Ramos (cell line): ENCODE measurements around the gene KIF1B.
"Not testable (repeated sequence)": the region's sequence is repeated elsewhere in the genome, so short reads cannot be mapped to it uniquely, and the experiment has no call there.

Experiments used
- in situ Hi-C: fragments of 300-500 bp; cut with MboI; formaldehyde crosslinking; loops from one replicate; pipeline ENCODE4 v1.14.3; 2022; ENCODE audit warnings: low sequenced_read_pairs; ENCODE audit not compliant: unreplicated experiment

KIF1B gene

GRCh38 chr1:10188133-10188650 is 22.2 kb upstream of the KIF1B start:
- in situ Hi-C loops, result no loop called here

DNA sequence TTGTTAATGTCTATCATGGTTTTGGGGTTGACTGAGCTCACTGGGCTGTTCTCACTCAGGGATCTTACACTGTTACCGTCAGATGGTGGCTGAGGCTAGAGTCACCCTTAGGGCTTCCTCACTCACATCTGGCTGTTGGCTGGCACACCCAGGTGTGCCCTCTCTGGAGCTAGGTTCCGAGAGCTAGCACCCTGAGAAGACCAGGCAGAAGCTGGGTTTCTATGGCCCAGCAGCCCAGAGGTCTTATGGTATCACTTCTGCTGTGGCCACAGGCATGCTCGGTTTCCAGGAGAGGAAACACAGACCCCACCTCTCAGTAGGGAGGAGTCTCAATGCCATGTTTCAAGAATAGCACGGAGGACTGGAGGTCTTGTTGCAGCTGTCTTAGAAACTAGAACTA is 20.7 kb upstream of the KIF1B start:
- in situ Hi-C loops, result no loop called here

DNA sequence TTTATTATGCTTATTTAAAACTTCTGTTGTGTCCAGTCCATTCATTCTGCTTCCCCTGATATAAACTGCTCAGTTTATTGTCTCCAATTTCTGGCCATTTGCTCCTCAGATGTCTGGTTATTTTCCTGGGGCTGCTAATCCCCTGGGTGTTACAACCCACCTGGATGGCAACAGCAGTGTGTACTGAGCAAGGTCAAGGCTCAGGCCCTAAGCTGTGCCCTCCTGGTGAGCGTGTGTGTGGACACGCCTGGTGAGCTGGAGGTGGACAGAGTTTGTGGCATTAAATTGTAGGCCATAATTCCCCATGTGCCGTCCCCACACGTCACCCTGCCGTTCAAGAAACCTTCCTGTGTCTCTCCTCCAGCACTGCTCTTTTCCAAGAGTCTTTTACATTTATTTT is 18.1 kb upstream of the KIF1B start:
- in situ Hi-C loops, result no loop called here

- in situ Hi-C loops, result no loop called here
These were observed 17.1 kb upstream of the KIF1B start for GRCh38 chr1:10193288-10193687.

DNA sequence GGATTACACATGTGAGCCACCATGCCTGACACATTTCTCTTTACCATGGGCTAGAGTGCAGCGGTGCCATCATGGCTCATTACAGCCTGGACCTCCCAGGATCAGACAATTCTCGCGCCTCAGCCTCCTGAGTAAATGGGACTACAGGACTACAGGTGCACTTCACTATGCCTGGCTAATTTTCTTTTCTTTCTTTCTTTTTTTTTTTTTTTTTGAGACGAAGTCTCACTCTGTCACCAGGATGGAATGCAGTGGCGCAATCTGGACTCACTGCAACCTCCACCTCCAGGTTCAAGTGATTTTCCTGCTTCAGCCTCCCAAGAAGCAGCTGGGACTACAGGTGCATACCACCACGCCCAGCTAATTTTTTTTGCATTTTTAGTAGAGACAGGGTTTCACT is 14.8 kb upstream of the KIF1B start:
- in situ Hi-C loops, result no loop called here

GRCh38 chr1:10196976-10197375 is 13.4 kb upstream of the KIF1B start:
- in situ Hi-C loops, result no loop called here

GRCh38 chr1:10200620-10201019 is 9.8 kb upstream of the KIF1B start:
- in situ Hi-C loops, result no loop called here

- in situ Hi-C loops, result no loop called here
These were observed 6.2 kb upstream of the KIF1B start for GRCh38 chr1:10204003-10204642.

DNA sequence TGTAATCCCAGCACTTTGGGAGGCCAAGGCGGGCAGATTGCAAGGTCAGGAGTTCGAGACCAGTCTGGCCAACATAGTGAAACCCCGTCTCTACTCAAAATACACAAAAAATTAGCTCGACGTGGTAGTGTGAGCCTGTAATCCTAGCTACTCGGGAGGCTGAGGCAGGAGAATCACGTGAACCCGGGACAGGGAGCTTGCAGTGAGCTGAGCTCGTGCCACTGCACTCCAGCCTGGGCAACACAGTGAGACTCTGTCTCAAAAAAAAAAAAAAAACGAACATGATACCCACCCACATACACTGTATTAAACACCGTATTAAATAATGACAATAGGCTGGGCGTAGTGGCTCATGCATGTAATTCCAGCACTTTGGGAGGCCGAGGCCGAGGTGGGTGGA is 5.2 kb upstream of the KIF1B start:
- in situ Hi-C loops, result not testable (repeated sequence)

DNA sequence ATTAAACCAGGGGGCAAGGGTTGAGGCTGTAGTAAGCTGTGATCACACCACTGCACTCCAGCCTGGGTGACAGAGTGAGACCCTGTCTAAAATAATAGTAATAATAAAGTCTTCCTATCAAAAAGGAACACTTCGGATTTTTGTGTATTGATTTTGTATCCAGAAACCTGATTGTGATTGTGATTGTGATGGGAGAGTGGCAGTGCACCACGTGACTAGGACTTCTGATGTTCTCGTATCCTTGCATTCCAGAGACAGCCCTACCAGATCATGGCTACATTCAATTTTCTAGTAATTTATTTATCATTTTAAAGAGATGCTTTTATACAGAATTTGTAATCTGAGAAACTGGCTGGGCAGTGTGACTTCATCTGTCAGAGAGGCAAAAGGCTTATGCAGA is 2.6 kb upstream of the KIF1B start:
- in situ Hi-C loops, result no loop called here

- in situ Hi-C loops, result no loop called here
These were observed 1.8 kb upstream of the KIF1B start for GRCh38 chr1:10208537-10208936.

DNA sequence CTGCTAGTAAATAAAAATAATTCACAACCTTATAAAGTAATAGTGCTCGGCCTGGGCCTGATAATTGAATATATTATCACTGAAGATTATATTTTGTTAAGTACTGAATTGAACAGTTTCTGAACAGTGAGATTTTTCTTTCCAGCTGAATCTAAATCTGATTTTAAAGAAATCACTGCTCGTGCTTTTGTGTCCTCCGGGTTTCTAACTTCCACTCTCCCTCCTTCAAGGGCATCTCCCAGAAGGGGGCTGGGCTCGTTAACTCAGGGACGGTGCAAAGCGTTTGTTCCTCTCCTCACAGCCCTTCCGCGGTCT is 823 bp upstream of the KIF1B start:
- in situ Hi-C loops, result no loop called here

DNA sequence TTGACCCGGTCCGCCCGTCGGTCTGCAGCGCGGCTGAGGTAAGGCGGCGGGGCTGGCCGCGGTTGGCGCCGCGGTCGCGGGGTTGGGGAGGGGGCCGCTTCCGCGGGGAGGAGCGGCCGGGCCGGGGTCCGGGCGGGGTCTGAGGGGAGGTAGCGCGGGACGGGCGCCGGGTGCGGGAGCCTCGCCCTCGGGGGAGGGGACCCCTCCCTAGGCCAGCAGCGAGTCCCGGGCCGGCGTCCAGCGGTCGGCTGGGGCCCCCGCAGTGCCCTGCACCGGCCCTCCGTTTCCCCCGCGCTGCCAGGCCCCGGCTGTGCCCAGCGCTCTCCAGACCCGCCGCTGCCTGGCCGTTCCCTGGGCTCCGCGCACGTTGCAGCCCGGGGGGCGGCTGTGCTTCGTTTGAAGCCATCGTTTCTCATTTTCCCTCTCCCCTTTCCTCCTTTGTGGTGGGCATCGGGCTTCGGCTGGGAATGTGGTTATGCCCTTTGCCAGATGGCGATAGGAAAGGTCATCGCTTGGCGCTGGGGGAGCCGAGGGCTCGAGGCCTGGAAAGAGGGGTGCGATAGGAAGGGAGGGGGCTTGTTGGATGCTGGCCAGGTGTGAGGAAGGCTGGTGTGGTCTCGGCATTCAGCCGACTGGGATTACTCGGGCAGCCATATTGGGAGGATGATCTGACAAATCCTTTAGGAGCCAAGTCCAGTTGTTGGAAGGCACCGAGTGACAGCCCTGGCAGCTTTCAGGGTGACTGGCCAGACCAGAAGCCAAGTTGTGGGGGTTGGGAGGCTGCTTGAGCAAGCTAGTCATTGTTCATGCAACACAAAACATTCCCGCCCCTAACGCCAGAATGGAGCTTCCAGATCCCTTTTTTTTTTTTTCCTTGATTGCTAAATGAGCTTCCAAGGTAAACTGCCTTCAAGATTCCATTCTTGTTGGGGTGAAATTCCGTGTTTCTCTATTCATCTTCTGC is 753 bp downstream of the KIF1B start:
- in situ Hi-C loops, result no loop called here

DNA sequence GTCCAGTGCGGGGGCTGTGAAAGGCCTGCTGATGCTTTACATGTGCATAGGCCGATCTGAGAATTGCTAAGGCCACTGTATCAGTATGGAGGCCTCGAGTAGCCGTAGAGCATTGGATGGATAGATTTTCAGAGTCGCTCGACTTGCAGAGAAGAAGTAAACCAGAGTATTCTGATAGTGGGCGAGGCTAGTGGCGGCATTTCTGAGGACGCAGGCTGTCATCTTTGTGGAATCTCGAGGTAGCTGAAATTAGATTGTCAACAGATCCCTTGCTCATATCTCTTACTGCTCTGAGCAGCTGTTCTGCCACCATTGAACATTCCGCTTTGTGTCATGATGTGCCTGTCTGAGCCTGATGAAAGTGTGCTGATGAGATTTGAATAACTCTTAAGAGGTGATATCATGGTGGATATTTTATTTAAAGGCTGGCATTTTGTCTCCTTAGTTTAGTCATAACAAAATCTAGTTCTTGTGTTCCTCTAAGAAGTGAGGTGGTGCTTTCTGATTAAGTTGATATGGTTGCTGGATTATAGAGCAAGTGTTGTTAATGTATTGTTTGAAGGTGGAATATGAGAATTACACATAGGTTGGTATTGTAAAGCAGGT is 1.5 kb downstream of the KIF1B start:
- in situ Hi-C loops, result no loop called here

DNA sequence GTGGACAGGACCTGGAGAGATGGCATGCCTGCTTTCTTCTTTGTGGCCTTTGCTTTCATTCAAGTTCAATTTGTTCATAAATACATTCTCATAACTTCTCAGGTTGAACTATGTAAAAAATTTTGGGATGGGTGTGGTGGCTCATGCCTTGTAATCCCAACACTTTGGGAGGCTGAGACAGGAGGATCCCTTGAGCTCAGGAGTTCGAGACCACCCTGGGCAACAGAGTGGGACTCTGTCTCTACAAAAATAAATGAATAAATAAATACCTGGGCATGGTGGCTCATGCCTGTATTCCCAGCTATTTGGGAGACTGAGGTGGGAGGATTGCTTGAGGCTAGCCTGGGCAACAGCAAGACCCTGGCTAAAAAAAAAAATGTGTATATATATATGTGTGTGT is 2.1 kb downstream of the KIF1B start:
- in situ Hi-C loops, result no loop called here

DNA sequence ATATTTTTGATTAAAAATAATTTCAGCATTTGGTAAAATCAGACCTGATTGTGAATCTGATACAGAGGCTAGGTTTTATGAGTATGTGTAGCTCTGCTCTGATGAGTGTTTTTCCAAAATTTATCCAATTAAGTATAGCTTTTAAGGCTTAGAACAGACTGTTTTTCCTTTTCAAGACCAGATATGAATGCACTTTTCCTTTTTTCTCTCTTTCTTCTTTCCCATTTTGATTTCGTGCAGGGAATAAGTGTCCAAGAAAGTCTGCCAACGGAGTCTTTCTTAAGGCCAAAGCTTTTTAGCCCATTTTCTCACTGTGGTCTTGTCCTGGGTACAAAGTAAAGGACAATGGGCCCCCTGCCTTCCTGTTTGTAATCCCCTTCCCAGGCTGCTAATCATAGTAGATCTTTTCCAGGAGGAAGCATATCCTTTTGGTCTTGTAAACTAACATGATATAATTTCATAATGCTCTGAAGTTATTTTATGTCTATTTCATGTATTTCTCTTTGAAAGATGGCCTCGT is 2.9 kb downstream of the KIF1B start:
- in situ Hi-C loops, result no loop called here

DNA sequence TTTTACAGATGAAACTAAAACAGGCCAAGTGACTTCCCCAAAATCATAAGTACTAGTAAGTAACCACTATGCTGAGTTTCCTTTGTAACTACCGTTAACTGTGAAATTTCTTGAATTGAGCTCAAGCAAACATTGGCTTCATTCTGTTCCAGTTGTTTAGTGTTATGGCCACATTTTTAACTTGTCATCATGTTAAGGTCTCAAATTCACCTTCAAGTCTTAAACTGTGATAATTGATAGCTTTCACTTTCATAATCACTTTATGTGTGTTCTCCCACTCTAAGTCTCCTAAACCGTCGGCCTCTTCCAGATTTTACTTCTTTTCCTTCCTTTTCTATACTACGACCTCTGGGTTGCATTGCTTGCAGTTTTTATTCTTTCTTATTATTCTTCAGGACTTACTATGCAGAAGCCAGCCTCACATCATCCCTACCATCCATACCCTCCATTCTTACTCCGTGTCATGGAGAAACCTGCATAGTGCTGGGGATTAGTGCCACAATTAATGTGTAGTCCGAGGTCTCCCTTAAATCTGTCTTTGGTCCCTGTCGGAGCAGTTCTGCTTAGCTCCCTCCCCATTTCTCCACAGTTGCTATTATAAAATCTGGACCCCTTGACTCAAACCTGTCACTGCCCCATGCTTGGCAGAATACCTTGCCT is 5.8 kb downstream of the KIF1B start:
- in situ Hi-C loops, result no loop called here

- in situ Hi-C loops, result no loop called here
These were observed 7.5 kb downstream of the KIF1B start for GRCh38 chr1:10217748-10218441.

DNA sequence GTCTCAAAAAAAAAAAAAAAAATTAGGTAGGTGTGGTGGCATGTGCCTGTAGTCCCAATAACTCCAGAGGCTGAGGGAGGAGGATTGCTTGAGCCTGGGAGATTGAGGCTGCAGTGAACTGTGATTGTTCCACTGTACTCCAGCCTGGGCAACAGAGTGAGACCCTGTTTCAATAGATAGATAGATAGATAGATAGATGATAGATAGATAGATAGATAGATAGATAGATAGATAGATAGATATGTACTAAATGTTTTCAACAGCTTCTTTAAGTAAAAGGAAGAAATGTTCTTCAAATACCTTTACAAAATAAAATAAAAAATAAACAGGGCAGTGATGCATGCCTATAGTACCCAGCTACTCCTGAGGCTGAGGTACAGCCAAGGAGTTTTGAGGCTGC is 9.8 kb downstream of the KIF1B start:
- in situ Hi-C loops, result no loop called here

- in situ Hi-C loops, result not testable (repeated sequence)
These were observed 10.3 kb downstream of the KIF1B start for GRCh38 chr1:10220657-10221056.
